ENCODE results near the gene PTPRG. TPM values are rescaled to one million over a fixed set of nuclear protein-coding genes. Genes with fewer than 3 reads are reported as not detected.

Gene PTPRG
- polyA plus RNA-seq, 3 donors = not detected

DNA sequence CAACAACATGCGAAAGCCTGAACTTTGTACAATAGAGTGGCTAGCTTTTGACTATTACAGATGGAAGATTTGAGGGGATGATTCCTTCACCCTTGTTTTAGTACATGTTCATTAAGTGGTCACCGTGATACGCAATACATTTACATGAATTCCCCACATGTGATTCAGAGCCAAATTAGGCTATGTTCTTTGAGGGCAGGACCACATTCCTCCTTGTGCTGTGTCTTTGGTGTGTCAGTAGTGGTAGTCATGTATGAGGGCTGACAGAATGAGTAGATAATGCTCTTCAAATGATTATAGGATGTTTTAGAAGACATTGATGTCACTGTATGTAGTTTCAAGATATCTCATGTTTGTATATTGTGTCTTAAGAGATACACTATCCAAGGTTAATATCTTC lies 12.1 kb downstream of the PTPRG start:
- Histone ChIP-seq H3K4me2 (replicated peaks; ENCODE audit: extremely low read depth, low read length, poor library complexity, severe bottlenecking) (no peak overlapping the region), H3K27ac (ENCODE audit: low read depth in 1 of 2, low read length in 2 of 2) (no peak overlapping the region), H3K36me3 (replicated peaks in 1 of 2; ENCODE audit: control insufficient read depth in 1 of 2, insufficient read depth in 2 of 2, low read length in 2 of 2) (no peaks in the 10 kb centered on the region), H3K9me3 (replicated peaks in 1 of 2; ENCODE audit: control insufficient read depth in 1 of 2, insufficient read depth in 1 of 2, low read length in 2 of 2) (no peaks in the 10 kb centered on the region), H3K4me3 (replicated peaks in 1 of 3; ENCODE audit: low read depth in 2 of 3, low read length in 3 of 3) (no peak overlapping the region), H4K20me1 (ENCODE audit: insufficient read depth, low read length) (no peaks in the 10 kb centered on the region), H3K9ac (ENCODE audit: insufficient read depth, low read length, poor library complexity, severe bottlenecking) (no peak overlapping the region), H2AFZ (ENCODE audit: insufficient read depth, low read depth, low read length, poor library complexity, severe bottlenecking) (no peak overlapping the region), H3K27me3 (ENCODE audit: control insufficient read depth in 2 of 2, insufficient read depth in 2 of 2, low read length in 2 of 2) (no peaks in the 10 kb centered on the region), H3K4me1 (ENCODE audit: control insufficient read depth in 1 of 2, insufficient read depth in 2 of 2, low read length in 2 of 2) (no peaks in the 10 kb centered on the region), H3K79me2 (ENCODE audit: insufficient read depth, low read length) (no peaks in the 10 kb centered on the region)
- no peak for TF ChIP-seq CTCF (IDR thresholded peaks at IDR 0.05)
- Mint-ChIP-seq H3K9me3 (peaks cover 0 to 10% (median 7%) of the 10 kb centered on the region in 7 donors), H3K4me1 (no peaks in the 10 kb centered on the region), H3K36me3 (no peaks in the 10 kb centered on the region), H3K27ac (no peak overlapping the region), H3K27me3 (ENCODE audit: low read depth in 3 of 3) (peaks cover 0 to 5% (median 3%) of the 10 kb centered on the region in 3 donors), H3K4me3 (no peak overlapping the region)
- DNase-seq = no peak
- intact Hi-C loops (cut with micrococcal nuclease) = no loop called here
- no CpG with 5 or more reads among the region's 3 CpGs for WGBS (ENCODE audit: insufficient coverage)

DNA sequence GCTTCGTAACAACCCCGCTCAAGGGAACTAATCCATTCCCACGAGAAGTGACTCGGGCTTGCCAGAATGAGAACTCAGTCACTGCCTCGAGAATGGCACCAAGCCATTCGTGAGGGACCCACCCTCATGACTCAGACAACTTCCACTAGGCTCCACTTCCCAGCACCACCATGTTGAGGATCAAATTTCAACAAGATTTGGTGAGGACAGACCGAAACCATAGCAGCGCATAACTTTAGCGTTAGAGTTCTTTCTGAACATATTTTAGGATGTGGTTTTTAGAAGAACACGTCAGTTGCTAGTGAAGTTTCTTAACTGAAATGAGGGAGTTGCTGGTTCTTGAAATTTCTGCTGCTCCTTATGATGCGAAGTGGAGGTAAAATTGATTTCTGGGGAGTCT lies 13.5 kb downstream of the PTPRG start:
- no peak for DNase-seq
- H3K27me3 Mint-ChIP-seq (ENCODE audit: low read depth in 3 of 3) = peaks cover 0 to 2% (median 0%) of the 10 kb centered on the region in 3 donors
- no peak overlapping the region for H3K27ac Mint-ChIP-seq
- H3K36me3 ChIP-seq (replicated peaks in 1 of 2; ENCODE audit: control insufficient read depth in 1 of 2, insufficient read depth in 2 of 2, low read length in 2 of 2) = no peaks in the 10 kb centered on the region
- H3K27ac ChIP-seq (ENCODE audit: low read depth in 1 of 2, low read length in 2 of 2) = no peak overlapping the region
- H3K4me3 Mint-ChIP-seq = no peak overlapping the region
- 90% methylated on average over 9 of the region's 11 CpGs for WGBS (ENCODE audit: insufficient coverage)
- H3K36me3 Mint-ChIP-seq = no peaks in the 10 kb centered on the region
- no peaks in the 10 kb centered on the region for H4K20me1 ChIP-seq (ENCODE audit: insufficient read depth, low read length)
- no peak overlapping the region for H3K9ac ChIP-seq (ENCODE audit: insufficient read depth, low read length, poor library complexity, severe bottlenecking)
- TF ChIP-seq CTCF (IDR thresholded peaks at IDR 0.05) = no peak
- H3K4me3 ChIP-seq (replicated peaks in 1 of 3; ENCODE audit: low read depth in 2 of 3, low read length in 3 of 3) = no peak overlapping the region
- no peaks in the 10 kb centered on the region for H3K4me1 Mint-ChIP-seq
- peaks cover 0 to 10% (median 7%) of the 10 kb centered on the region in 7 donors for H3K9me3 Mint-ChIP-seq
- intact Hi-C loops (cut with micrococcal nuclease) = no loop called here
- no peak overlapping the region for H3K4me2 ChIP-seq (replicated peaks; ENCODE audit: extremely low read depth, low read length, poor library complexity, severe bottlenecking)
- H3K9me3 ChIP-seq (replicated peaks in 1 of 2; ENCODE audit: control insufficient read depth in 1 of 2, insufficient read depth in 1 of 2, low read length in 2 of 2) = no peaks in the 10 kb centered on the region
- no peaks in the 10 kb centered on the region for H3K79me2 ChIP-seq (ENCODE audit: insufficient read depth, low read length)
- no peaks in the 10 kb centered on the region for H3K4me1 ChIP-seq (ENCODE audit: control insufficient read depth in 1 of 2, insufficient read depth in 2 of 2, low read length in 2 of 2)
- H2AFZ ChIP-seq (ENCODE audit: insufficient read depth, low read depth, low read length, poor library complexity, severe bottlenecking) = no peak overlapping the region
- no peaks in the 10 kb centered on the region for H3K27me3 ChIP-seq (ENCODE audit: control insufficient read depth in 2 of 2, insufficient read depth in 2 of 2, low read length in 2 of 2)
